Measurements from ENCODE around the gene ZSCAN12.
"Not testable (repeated sequence)": the region's sequence is repeated elsewhere in the genome, so short reads cannot be mapped to it uniquely, and the experiment has no call there.

ZSCAN12 gene

DNA sequence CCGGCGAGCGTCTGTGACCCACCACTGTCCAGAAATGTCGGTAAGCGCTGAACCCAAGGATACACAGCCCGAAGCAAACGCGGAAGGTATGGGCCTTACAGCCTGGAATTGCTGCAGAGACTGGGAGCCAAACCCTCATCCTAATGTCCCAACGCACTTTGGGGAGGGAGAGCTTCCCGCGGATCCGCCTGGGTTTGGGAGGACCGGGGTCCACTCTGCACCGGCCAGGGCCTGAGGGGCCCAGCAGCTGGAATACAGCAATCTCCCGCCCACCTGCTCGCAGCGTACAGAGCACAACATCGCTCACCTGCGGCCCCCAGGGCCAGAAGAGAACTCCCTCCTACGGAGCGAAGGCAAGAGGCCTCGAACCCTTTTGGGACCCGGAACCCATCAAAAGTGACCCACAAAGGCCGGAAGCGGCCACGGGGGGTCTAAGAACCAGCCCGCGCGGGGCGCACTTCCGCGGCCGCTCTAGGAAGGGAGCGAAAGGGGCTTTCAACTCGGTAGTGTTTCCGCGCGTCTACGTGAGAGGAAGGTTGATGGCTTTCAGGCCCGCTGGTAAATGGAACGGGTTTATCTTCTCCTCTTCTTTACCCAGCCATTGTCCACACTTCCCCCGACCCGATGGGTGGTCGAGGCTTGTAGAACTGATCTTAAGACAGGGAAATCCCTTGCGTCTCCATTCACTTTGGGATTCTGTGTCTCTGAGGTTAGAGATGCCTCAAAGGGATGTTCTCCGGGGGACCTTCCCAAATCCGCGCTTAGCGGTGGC is at the start of gene ZSCAN12:
ZSCAN12 (minus strand) TSS at position 398 of the 772 bp plus-strand sequence. CDS start 1,342 bp downstream, outside the sequence.
- DNase-seq (ENCODE audit: low read depth in 2 of 2), result peak; percentile 68 to 69

DNA sequence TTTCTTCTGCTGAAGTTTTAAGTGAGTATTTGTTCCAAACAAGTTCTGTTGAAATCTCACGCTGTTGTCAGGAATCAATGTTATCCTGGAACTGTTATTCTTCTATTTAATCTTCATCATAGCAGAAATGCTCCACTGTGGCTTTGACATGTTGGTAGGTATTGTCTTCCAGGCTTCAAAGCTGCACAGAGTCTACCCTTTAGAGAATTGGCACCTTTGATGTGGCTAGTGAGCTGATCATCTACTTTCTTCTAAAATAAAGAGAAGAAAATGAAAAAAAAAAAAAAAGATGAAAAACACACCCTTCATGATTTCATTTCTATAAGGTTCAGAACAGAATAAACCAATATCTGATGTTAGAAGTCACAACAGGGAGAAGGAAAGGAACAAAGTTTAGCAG is 49.5 kb upstream of the ZSCAN12 start:
- DNase-seq (ENCODE audit: low read depth in 2 of 2), result no peak

- not testable (repeated sequence) for DNase-seq (ENCODE audit: low read depth in 2 of 2)
Measured at GRCh38 chr6:28447512-28447906, 48.0 kb upstream of the ZSCAN12 start.

DNA sequence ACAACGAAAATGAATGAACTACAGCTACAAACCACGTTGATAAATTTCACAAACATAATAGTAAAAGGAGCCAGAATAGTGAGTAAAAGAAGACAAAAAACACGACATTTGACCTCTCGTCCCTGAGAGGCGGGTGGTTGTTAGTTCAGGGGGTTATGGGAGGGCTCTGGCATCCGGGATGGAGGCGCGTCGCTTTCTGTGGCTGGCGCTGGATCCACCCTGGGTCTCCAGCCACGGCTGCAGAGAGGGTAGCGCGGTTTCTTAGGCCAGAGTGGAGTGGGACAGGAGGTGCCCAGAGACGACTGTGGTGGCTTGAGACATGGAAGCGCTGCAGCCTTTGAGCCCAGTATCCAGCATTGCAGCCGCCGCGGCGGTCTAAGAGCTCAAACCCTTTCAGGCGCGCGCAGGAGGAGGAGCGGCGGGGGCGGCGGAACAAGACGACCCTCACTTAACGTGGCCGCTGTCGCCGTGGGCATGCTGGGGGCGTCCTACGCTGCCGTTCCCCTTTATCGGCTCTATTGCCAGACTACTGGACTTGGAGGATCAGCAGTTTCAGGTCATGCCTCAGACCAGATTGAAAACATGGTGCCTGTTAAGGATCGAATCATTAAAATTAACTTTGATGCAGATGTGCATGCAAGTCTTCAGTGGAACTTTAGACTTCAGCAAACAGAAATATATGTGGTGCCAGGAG is 47.4 kb upstream of the ZSCAN12 start:
- no peak for DNase-seq (ENCODE audit: low read depth in 2 of 2)

GRCh38 chr6:28444759-28445158 is 45.2 kb upstream of the ZSCAN12 start:
- DNase-seq (ENCODE audit: low read depth in 2 of 2), result not testable (repeated sequence)

DNA sequence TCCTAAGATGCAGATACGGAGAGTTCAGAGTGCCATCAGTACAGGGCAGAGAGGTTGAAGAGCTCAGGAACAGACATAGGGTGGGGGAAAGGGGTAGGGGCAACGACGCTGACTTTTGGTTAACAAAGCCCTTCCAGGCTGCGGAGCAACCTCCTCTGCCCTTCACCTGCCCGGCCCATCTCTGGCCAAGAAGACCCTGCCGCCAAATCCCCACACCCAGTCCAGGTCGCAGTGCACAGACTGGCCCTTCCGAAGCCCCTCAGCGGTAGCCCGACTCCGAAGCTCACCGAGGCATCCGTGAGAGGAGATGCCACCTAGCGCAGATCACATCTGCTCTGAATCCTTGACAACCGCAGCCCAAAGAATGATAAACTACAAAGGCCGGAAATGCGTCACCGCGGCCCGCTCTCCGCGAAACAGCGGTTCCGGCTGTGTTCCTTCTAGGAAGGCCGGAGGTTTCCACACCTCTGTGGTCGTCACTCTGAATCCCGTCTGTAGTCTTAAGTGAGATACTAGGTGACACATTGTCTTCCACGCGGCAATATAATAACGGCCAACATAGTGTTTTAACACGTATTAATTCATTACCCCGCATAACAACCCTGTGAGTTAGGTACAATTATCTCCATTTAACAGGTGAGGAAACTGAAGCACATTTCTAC is 43.7 kb upstream of the ZSCAN12 start, which contains the start of gene ZSCAN23:
ZSCAN23 (minus strand) TSS at position 380 of the 662 bp plus-strand sequence. CDS start 7,225 bp downstream, outside the sequence.
- peak; percentile 55 to 75 for DNase-seq (ENCODE audit: low read depth in 2 of 2)

DNA sequence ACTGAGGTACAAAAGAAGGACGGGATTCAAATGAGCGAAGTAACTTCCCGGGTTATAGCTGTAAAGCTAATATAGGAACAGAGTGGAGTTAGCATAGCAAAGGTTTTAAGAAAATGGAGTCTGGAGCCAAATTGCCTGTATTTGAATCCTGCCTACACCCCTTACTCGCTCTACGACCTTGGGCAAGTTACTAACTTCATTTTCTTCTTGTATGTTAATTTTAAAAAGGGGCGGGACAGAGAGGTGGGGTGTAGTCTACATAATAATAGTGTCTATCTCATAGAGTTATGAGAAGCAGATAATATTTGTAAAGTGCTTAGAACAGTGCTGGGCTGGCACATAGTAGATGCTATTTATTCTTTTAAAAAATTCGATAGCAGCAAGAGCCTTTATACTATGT is 43.0 kb upstream of the ZSCAN12 start:
- DNase-seq (ENCODE audit: low read depth in 2 of 2), result no peak

- DNase-seq (ENCODE audit: low read depth in 2 of 2), result no peak
Measured at GRCh38 chr6:28436404-28436803, 36.9 kb upstream of the ZSCAN12 start.

DNA sequence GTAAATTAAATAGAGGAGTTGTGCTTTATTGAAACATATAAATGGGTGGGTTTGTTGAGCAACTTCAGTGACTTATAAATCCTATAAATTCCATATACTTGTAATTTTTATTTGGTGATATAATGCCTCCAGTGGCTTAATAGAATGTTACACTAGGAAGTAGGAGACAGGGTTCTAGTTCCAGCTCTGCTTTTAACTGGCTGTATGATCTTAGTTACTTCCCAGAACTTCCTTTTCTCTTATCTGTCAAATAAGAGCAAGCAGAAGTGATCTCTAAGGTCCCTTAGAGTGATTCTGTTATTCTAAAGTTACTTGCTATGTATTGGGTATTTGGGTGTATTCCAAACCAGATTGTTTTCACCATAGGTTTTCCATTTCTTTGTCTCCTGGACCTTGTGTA is 33.6 kb upstream of the ZSCAN12 start:
- no peak for DNase-seq (ENCODE audit: low read depth in 2 of 2)

- DNase-seq (ENCODE audit: low read depth in 2 of 2), result no peak
Measured at GRCh38 chr6:28429781-28430180, 30.2 kb upstream of the ZSCAN12 start.

DNA sequence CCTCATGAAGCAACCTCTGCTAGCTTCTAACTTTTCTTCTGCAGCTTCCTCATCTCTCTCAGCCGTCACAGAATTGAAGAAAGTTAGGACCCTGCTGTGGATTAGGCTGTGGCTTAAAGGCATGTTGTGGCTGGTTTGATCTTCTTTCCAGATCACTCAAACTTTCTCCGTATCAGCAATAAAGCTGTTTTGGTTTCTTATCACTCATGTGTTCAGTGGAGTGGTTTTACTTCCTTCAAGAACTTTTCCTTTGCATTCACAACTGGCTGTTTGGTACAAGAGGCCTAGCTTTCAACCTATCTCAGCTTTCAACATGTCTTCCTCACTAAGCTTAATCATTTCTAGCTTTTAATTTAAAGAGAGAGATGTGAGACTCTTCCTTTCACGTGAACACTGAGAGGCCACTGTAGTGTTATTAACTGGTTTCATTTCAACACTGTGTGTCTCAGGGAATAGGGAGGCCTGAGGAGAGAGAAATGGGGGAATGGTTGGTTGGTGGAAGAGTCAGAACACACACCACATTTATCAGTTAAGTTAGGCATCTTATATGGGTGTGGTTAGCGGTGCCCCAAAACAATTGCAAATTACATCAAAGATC is 26.5 kb upstream of the ZSCAN12 start:
- no peak for DNase-seq (ENCODE audit: low read depth in 2 of 2)

DNA sequence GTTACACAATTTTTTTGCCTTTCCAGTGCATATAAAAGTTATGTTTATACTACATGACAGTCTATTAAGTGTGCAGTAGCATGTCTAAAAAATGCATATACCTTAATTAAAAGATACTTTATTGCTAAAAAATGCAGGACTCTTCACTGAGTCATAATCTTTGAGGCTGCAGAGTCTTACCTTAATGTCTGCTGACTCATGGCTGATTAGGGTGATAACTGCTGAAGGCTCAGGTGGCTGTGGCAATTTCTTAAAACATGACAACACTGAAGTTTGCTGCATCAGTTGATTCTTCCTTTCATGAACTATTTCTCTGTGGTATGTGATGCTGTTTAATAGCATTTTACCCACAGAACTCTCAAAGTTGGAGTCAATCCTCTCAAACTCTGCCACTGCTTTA is 24.6 kb upstream of the ZSCAN12 start:
- DNase-seq (ENCODE audit: low read depth in 2 of 2), result no peak

DNA sequence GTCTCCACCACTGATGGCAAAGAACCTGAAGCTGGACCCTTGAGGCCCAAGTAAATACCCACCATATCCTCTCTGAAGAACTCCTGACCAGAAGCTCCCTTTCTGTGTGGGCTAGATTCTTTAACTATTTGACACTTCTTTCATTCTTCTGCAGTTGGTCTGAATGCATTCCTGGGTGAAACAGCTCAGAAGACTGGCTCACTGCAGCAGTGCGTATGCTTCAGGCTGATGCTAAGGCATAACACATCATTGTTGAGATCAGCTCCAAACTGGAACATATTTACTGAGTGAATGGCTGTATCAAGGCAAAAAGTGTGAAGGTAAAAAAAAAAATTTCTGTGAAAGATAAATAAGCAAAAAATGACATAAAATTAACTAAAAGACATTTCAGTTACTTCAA is 24.0 kb upstream of the ZSCAN12 start:
- DNase-seq (ENCODE audit: low read depth in 2 of 2), result no peak

DNA sequence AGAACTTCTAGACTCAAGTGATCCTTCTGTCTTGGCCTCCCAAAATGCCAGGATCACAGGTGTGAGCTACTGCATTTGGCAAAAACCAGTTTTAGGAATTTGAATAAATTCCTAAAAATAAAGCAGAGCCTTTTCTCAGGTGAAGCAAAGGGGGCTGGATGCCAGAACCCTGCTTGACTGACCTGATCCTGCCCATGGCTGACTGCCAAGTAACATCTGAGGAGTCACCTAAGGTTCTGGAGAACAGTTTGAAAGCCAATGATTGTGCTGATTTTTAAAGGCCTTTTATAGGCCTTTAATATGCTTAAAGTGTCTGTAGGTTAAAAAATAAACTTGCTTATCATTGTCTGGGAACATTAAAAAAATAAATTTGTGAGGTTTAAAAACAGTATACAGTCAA is 14.1 kb upstream of the ZSCAN12 start:
- no peak for DNase-seq (ENCODE audit: low read depth in 2 of 2)

DNA sequence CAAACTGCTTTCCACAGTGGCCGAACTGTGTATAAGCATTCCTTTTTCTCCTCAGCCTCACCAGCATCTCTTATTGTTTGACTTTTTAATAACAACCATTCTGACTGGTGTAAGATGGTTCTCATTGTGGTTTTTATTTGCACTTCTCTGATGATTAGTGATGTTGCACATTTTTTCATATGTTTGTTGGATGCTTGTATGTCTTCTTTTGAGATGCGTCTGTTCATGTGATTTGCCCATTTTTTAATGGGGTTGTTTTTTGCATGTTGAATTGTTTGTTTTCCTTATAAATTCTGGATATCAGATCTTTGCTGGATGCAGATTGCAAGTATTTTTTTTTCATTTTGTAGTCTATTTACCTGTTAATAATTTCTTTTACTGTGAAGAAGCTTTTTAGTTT is 11.2 kb upstream of the ZSCAN12 start:
- no peak for DNase-seq (ENCODE audit: low read depth in 2 of 2)

DNA sequence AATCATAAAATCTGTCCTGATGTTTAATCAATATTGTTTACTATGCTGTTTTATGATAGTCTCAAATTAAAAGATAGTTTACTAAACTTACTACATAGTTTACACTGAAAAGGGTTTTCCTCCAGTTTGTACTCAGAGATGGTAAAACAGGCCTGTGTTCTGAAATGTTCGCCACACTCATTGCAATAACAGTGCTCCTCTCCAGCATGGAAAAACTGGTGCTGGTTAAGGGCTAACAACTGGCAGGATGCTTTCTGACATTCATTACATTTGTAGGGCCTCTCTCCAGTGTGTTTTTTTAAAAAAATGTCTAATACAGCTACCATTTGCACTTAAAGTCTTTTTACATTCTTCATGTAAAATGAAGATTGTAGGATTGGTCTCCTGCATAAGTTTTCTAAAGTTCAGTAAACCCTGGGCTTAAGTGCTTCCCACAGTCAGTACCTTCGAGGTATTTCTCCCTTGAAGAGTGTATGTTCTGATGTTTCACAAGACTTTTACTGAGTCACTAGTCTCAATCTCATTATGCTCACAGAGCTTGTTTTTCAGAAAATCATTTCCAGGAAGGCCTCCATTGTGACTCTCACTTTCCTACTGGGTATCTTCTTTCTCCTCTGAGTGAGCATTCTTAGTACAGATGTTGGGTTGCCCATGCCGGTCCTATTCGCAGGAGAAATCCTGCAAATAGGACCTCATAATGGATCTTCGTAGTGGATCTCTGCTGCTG is 8.7 kb upstream of the ZSCAN12 start:
- DNase-seq (ENCODE audit: low read depth in 2 of 2), result no peak

- no peak for DNase-seq (ENCODE audit: low read depth in 2 of 2)
Measured at GRCh38 chr6:28407401-28407800, 7.9 kb upstream of the ZSCAN12 start.

DNA sequence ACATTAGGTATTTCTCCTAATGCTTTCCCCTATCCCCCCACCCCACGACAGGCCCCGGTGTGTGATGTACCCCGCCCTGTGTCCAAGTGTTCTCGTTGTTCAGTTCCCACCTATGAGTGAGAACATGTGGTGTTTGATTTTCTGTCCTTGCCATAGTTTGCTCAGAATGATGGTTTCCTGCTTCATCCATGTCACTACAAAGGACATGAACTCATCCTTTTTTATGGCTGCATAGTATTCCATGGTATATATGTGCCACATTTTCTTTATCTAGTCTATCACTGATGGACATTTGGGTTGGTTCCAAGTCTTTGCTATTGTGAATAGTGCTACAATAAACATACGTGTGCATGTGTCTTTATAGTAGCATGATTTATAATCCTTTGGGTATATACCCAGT is 4.4 kb upstream of the ZSCAN12 start:
- not testable (repeated sequence) for DNase-seq (ENCODE audit: low read depth in 2 of 2)

DNA sequence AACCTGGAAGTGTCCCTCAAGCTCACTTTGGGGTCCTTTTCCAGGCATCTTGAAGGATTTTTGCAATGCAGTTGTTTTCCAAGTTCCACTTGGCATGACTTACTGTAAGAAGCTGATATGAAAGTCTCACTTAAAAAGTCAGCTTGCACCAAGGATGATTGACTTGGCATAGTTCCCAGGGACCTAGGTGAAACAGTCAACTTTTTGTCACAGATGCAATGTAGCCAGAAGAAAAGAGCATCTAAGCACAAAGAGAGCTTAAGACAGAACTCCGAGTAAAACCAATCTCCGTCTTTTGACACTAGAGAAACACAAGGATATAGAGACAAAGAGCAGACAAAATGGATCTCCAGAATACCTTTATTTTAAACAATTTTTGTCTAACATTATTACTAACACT is 2.6 kb upstream of the ZSCAN12 start:
- no peak for DNase-seq (ENCODE audit: low read depth in 2 of 2)

DNA sequence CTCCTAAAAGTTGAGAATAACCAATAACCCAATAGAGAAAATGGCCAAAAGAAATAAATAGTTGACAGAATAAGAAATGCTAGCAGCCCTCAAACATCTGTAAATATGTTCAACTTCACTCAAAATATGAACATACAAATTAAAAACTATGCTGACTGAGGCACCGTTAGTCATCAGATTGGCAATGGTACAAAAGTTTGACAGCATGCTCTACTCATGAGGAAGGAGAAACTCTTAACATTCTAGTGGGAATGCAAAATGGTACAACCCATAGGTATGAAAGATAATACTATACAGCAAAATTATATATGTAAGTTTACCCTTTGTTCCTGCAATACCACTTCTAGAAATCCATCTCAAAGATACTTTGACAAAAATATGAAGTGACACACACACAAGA is 1.6 kb upstream of the ZSCAN12 start:
- DNase-seq (ENCODE audit: low read depth in 2 of 2), result no peak

GRCh38 chr6:28400122-28400451 is 540 bp upstream of the ZSCAN12 start:
- no peak for DNase-seq (ENCODE audit: low read depth in 2 of 2)

DNA sequence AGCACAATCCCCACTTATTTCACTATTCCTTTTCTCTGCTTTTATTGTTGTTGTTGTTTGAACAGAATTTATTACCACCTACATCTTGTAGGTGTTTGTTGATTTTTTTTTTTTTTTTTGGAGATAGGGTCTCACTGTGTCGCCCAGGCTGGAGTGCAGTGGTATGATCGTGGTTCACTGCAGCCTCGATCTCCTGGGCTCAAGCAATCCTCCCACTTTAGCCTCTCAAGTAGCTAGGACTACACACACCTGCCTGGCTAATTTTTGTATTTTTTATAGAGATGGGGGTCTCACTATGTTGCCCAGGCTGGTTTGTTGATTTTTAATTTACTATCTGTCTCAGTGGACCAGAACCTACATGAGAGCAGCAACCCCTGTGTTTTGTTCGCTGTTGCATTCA is 3.6 kb downstream of the ZSCAN12 start:
- DNase-seq (ENCODE audit: low read depth in 2 of 2), result no peak

Data from activated CD8-positive, alpha-beta memory T cell treated with anti-CD3 and anti-CD28 coated beads for 4 hours (primary cell).